KG1 (cell line): ENCODE data around the gene SLC15A5.

Experiments
- DNase-seq: peaks from one replicate; lab custom pipeline; 2025; lab: John Stamatoyannopoulos, UW

Gene SLC15A5

GRCh38 chr12:16260206-16260605 is 17.3 kb downstream of the SLC15A5 start:
- DNase-seq: no peak

DNA sequence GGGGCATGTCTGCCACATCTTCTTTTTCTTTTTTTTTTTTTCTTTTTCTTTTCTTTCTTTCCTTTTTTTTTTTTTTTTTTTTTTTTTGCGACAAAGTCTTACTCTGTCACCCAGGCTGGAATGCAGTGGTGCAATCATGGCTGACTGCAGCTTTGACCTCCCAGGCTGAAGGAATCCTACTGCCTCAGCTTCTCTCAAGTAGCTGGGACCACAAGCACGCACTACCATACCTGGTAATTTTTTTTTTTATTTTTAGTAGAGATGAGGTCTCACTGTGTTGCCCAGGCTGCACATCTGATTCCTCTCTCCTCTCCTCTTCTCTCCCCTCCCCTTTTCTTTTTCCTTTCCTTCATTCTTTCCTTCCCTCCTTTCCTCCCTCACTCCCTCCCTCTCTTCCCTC is 18.5 kb downstream of the SLC15A5 start:
- DNase-seq: no peak

DNA sequence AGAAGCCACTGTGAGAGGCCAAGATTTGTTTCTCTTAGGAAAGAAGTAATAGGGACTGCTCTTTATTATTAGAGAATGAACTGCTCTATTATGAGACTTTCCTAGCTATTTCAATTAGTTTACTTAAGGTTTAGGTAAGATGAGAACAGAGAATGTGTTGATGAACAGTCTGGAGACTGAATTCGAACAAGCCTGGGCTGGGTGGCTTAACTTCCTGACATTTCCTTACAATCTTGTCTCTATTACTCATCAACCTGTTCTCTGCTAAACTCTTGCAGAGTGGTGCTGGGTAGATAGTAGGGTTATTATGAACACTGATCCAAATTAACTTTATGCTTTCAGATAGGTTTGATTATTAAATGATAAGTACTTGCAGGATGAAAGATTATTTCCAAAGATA is 31.2 kb downstream of the SLC15A5 start:
- no peak for DNase-seq

- no peak for DNase-seq
Measured at GRCh38 chr12:16245209-16245608, 32.3 kb downstream of the SLC15A5 start.

DNA sequence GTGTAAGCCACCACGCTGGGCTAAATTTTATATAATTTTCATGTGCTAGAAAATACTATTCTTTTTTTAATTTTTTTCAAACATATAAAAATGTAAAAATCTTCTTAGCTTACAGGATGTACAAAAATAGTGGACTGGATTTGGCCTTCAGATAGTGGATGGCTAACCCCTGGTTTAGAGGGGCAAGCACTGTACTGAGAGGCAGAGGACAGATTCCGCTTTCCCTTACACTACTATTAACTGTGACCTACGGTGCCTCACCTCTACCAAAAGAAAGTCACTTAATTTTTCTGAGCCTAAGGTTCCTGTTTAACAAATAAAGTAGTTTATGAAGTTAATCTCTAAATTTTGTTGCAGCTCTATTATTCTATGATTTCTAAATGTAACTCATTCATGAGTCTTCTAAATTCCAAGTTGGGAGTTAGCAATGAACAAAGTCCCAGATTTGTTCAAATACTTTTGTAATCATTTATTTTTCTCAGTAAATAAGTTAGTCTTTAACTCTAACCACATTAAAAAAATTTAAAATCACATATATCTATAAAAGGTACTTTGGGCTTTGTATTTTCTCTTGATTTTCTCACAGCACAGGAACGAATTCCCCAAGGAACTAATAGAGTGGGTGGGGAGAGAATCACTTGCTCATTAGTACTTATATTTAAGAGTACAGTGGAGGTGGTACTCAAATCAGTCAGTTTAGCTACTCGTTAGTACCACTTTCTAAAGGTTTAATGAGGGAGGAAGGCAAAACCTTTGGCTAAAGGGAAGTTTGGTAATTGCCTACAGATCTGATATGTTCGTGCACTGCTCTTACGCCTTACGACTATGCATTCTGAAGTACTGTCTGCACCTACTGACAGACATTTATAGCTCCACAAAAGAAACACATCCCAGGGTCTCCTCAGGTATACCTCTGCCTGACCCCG is 33.7 kb downstream of the SLC15A5 start:
- no peak for DNase-seq

DNA sequence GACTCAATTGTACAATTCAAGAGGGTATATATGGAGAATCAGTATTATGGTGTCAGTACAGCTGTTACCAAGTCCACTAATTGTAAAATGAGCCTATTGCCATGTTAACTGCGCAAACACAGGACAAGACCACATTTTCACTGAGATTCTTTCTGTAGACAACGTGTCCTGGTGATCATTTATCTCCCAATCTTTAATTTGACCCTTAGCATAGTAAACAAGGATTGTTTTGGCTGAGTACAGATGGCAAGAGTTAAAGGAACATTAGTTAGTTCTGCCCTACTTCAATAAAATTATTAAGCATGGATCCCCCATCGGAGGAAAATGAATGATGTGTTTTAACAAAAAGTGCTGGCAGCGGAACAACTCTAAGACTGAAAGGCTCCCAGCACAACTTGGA is 36.1 kb downstream of the SLC15A5 start:
- no peak for DNase-seq

DNA sequence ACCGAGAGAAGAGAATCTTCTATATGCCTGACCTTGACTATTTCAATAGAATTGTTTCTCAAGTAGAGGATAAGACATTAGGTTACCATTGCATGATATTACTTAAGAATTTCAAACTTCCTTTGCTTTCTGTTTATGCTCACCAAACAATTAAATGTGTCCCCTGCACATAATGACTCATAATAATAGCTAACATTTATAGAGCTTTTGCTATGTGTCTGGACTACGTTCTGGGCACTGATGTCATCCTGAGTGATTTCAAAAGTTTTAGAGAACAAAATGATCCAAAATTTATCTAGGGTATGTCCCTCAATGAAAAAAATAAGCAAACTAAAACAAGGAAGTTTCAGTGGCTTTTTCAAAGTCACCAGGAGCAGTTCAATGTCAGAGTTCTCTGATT is 38.8 kb downstream of the SLC15A5 start:
- no peak for DNase-seq

- no peak for DNase-seq
Measured at GRCh38 chr12:16229676-16230075, 47.8 kb downstream of the SLC15A5 start.

DNA sequence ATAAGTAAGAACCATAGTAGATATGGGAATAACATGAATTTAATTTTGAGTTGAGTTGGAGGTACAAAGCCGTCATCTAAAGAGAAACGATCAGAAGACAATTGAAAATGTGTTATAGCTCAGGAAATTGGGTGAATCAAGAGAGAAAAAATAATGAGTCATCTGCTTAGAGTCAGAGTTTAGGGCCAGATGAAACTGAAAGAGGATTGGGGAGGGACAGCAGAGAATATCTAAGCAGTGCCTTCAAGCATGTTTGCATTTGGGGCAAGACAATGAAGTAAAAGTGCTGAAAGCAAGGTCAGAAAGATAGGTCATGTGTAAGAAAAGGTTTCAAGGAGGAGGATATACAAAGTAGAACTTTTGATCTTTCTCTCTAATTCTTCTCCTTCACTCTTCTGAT is 49.4 kb downstream of the SLC15A5 start:
- DNase-seq: no peak

- no peak for DNase-seq
Measured at GRCh38 chr12:16225692-16226091, 51.8 kb downstream of the SLC15A5 start.

- DNase-seq: no peak
Measured at GRCh38 chr12:16224196-16224595, 53.3 kb downstream of the SLC15A5 start.

GRCh38 chr12:16221776-16222175 is 55.7 kb downstream of the SLC15A5 start:
- DNase-seq: no peak

- no peak for DNase-seq
Measured at GRCh38 chr12:16220120-16220519, 57.4 kb downstream of the SLC15A5 start.

DNA sequence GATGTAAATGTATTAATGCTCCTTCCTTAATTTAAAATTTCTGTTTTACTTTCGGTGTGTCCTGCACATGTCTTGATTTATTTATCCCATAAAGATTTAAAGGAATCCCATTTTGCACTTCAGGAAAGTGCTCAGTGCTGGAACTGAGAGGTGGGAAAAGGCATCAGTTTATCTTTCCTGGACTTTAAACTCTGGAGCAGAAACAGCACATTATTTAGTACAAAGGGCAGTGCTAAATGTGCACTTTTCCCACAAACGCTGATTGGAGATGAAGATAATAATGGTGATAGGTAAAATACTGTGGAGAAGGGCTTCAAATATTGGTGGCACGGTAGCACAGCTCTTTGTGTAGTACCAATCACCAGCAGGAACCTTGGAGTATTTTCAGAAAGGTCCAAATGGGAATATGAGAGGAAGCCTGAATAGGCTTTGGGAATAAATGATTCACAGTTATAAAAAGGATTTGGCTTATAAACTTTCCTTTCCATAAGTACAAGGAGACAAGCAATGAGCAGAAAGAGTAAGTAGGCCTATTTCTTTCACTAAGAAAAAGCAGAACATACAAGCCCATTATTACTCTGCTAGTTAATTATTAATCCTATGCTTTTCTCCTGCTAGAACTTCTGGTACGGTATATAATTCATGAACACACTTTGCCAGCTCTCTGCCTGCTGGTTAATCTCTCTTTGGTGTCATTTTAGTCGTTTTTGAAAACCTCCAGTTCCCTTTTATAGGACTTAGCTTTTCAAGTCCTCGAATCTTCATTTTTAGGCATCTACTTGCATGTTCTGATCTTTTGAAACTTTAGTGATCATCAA is 58.3 kb downstream of the SLC15A5 start:
- no peak for DNase-seq

DNA sequence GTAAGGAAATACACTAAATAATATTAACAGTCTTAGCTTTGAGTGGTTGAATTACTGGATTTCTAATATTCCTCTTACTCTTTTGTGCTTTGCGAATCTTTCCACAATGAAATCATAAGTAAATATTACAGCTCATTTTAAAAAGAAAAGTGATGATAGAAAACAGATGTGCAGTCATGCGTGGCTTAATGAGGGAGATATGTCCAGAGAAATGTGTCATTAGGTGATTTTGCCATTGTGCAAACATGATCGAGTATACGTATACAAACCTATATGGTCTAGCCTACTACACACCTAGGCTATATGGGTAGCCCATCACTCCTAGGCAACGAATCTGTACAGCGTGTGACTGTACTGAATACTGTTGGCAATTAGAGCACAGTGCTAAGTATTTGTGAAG is 59.3 kb downstream of the SLC15A5 start:
- no peak for DNase-seq

GRCh38 chr12:16211731-16212130 is 65.8 kb downstream of the SLC15A5 start:
- DNase-seq: no peak

DNA sequence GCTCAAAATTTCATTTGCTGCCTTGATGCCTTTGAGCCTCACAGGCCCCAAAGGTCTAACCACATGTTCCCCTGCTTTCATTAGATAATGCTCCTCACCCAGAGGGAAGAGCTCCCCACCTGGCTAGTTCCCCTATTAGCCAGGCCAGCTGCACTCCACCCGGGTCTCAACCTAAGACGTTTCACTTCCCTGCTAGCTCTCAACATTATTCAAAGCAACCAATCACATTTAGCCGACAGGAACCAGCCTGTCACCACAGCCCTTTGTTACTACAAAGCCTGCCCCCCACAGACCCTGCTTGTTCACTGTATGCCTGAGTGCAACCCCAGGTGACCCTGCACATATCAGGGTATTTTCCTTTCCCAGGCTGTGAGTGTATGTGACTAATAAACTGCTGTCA is 78.6 kb downstream of the SLC15A5 start:
- DNase-seq: no peak

GRCh38 chr12:16197600-16197999 is 79.9 kb downstream of the SLC15A5 start:
- no peak for DNase-seq

GRCh38 chr12:16189849-16190248 is 87.6 kb downstream of the SLC15A5 start:
- DNase-seq: no peak

DNA sequence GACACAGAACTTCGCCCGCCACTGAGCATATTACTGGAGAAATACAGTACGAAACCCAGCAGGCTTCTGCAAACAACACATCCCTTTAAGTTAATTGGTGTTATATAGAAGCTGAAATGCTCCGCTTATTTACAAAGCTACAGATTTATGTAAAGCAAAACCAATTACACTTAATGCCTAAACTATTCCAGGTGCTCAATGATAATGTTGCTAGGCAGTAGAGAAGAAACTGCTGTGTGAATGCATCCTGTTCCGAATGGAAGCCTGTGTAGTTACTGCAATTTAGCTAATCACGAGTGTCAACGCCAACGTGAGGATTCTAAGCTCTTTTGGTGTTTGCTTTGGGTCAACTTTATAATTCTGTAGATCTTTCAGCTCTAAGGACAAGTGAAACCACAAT is 89.8 kb downstream of the SLC15A5 start:
- no peak for DNase-seq

- DNase-seq: no peak
Measured at GRCh38 chr12:16184681-16185080, 92.8 kb downstream of the SLC15A5 start.

DNA sequence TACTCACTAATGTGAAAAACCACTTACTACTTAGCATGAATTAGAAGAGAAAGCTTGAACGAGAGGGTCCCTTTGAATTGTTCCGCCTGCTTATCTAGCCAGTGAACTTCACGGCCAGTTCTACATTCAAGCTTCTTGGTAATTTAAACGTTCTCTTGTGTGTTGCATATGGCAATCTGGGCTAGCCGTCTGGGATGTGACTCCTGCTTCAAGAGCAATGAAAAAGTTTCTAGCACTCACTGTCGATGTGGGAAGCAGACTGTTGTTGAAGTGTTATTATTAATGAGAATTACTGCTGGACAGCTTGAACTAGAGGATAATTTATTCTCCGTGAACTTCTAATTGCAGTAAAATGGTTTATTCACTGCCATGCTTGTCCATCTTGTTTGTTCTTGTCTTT is 93.9 kb downstream of the SLC15A5 start:
- no peak for DNase-seq

GRCh38 chr12:16175840-16176239 is 101.6 kb downstream of the SLC15A5 start:
- DNase-seq: no peak
